H1 (cell line): Measurements from ENCODE around the gene SH2D5. TPM values are rescaled to one million over a fixed set of nuclear protein-coding genes. Genes with fewer than 3 reads are reported as not detected.

ENCODE experiments used
- CTCF ChIA-PET: fragments of 300-600 bp; sonication (Branson Sonifier 250); formaldehyde crosslinking; loops from one replicate; lab custom pipeline; 2021; ENCODE audit not compliant: partially characterized antibody; lab: Charles Lee
- POLR2A ChIA-PET: fragments of 300-600 bp; sonication (Branson Sonifier 250); formaldehyde crosslinking; loops from one replicate; lab custom pipeline; 2021; ENCODE audit warnings: inconsistent platforms; ENCODE audit not compliant: partially characterized antibody; lab: Charles Lee
- DNase-seq, 2 experiments: peaks; one replicate each; pipeline versions ENCODE4 v3.0.0 to v3.0.0-alpha.2; 2010 to 2022; ENCODE audit warnings: low spot score in 2 of 2, low read depth in 1 of 2, mixed read lengths in 1 of 2
- FAIRE-seq: peaks from 2 replicates; lab custom pipeline; 2011; peaks lifted over from hg19 to GRCh38; lab: Jason Lieb, UNC
- H2AFZ ChIP-seq: 2 replicates; pipeline ENCODE4 v1.8.1; 2012; ENCODE audit warnings: low read length, inconsistent platforms
- H2AK5ac ChIP-seq: 2 replicates; pipeline ENCODE4 v1.6.1; 2013; ENCODE audit warnings: low read depth, low read length
- H2BK120ac ChIP-seq: replicated peaks from 2 replicates; pipeline ENCODE3; 2013; ENCODE audit warnings: low read depth, low read length, inconsistent platforms
- H2BK12ac ChIP-seq: 2 replicates; pipeline ENCODE4 v1.6.1; 2013; ENCODE audit warnings: low read depth, low read length
- H2BK15ac ChIP-seq: 2 replicates; pipeline ENCODE4 v1.6.1; 2013; ENCODE audit warnings: low read length
- H2BK20ac ChIP-seq: 2 replicates; pipeline ENCODE4 v1.6.1; 2013; ENCODE audit warnings: low read length
- H2BK5ac ChIP-seq: 2 replicates; pipeline ENCODE4 v1.6.1; 2013; ENCODE audit warnings: low read depth, low read length
- H3K14ac ChIP-seq: 2 replicates; pipeline ENCODE4 v1.6.1; 2013; ENCODE audit warnings: inconsistent platforms; ENCODE audit not compliant: insufficient read length
- H3K18ac ChIP-seq: 2 replicates; pipeline ENCODE4 v1.6.1; 2013; ENCODE audit warnings: low read length; ENCODE audit errors: extremely low read depth
- H3K23ac ChIP-seq: 2 replicates; pipeline ENCODE4 v1.6.1; 2013; ENCODE audit warnings: inconsistent platforms; ENCODE audit not compliant: insufficient read length
- H3K23me2 ChIP-seq: 2 replicates; pipeline ENCODE4 v1.6.1; 2013; ENCODE audit warnings: low read depth, low read length
- H3K27ac ChIP-seq: 2 replicates; pipeline ENCODE4 v1.6.1; 2011; ENCODE audit warnings: low read depth, low read length, inconsistent platforms
- H3K27me3 ChIP-seq, 4 experiments: replicated peaks in 1 of 4; 1 replicate in 1 of 4; 2 replicates in 3 of 4; pipeline versions ENCODE4 v1.6.1 to v1.8.1; 2011 to 2013; ENCODE audit warnings: low read length in 3 of 4, mild to moderate bottlenecking in 3 of 4, inconsistent platforms in 2 of 4, mixed read lengths in 2 of 4, moderate library complexity in 1 of 4; ENCODE audit not compliant: control insufficient read depth in 3 of 4, insufficient read depth in 3 of 4; ENCODE audit errors: extremely low read depth in 1 of 4
- H3K36me3 ChIP-seq, 4 experiments: 2 replicates each; pipeline versions ENCODE4 v1.6.1 to v1.8.1; 2011 to 2013; ENCODE audit warnings: mild to moderate bottlenecking in 4 of 4, low read length in 3 of 4, moderate library complexity in 2 of 4, control low read depth in 1 of 4, inconsistent platforms in 1 of 4; ENCODE audit not compliant: insufficient read depth in 4 of 4, control insufficient read depth in 2 of 4
- H3K4ac ChIP-seq: replicated peaks from 2 replicates; pipeline ENCODE3; 2013; ENCODE audit warnings: low read length, low read depth, mixed read lengths, inconsistent platforms; ENCODE audit not compliant: insufficient read length
- H3K4me1 ChIP-seq, 4 experiments: replicated peaks in 1 of 4; 1 replicate in 1 of 4; 2 replicates in 3 of 4; pipeline versions ENCODE4 v1.6.1 to v1.8.1; 2011 to 2013; ENCODE audit warnings: low read length in 3 of 4, inconsistent platforms in 2 of 4, mixed read lengths in 1 of 4; ENCODE audit not compliant: insufficient read depth in 4 of 4, control insufficient read depth in 3 of 4
- H3K4me2 ChIP-seq, 2 experiments: 2 replicates each; pipeline versions ENCODE4 v1.6.1 to v1.8.1; 2011 to 2013; ENCODE audit warnings: low read depth in 2 of 2, low read length in 2 of 2, control low read depth in 1 of 2, inconsistent platforms in 1 of 2, mild to moderate bottlenecking in 1 of 2; ENCODE audit not compliant: insufficient read depth in 1 of 2
- H3K4me3 ChIP-seq, 4 experiments: fragments of 200-600, 300-600 bp in 1 of 4; sonication (generic), shearing (Covaris generic), sonication (Bioruptor Twin) in 1 of 4; 2 replicates each; pipeline versions ENCODE4 v1.5.1 to v1.8.1; 2011 to 2016; ENCODE audit warnings: low read length in 4 of 4, low read depth in 3 of 4, control low read depth in 2 of 4, inconsistent platforms in 2 of 4, mild to moderate bottlenecking in 2 of 4, mixed read lengths in 1 of 4, moderate library complexity in 1 of 4; ENCODE audit not compliant: insufficient read depth in 2 of 4; ENCODE audit errors: extremely low read depth in 1 of 4
- H3K56ac ChIP-seq: replicated peaks from 2 replicates; pipeline ENCODE3; 2013; ENCODE audit warnings: low read depth, mild to moderate bottlenecking, mixed read lengths, low read length, inconsistent platforms; ENCODE audit not compliant: insufficient read length
- H3K79me1 ChIP-seq: 2 replicates; pipeline ENCODE4 v1.6.1; 2013; ENCODE audit warnings: low read depth, low read length, control low read depth
- H3K79me2 ChIP-seq, 2 experiments: 2 replicates each; pipeline versions ENCODE4 v1.6.1 to v1.8.1; 2012 to 2013; ENCODE audit warnings: low read length in 2 of 2, mild to moderate bottlenecking in 2 of 2, inconsistent platforms in 1 of 2; ENCODE audit not compliant: insufficient read depth in 2 of 2, control insufficient read depth in 1 of 2
- H3K9ac ChIP-seq, 4 experiments: replicated peaks in 1 of 4; 1 replicate in 1 of 4; 2 replicates in 3 of 4; pipeline versions ENCODE4 v1.6.1 to v1.8.1; 2011 to 2013; ENCODE audit warnings: low read depth in 3 of 4, low read length in 3 of 4, control low read depth in 2 of 4, mild to moderate bottlenecking in 2 of 4, moderate library complexity in 2 of 4, inconsistent platforms in 1 of 4; ENCODE audit errors: extremely low read depth in 1 of 4
- H3K9me3 ChIP-seq, 2 experiments: 2 replicates each; pipeline versions ENCODE4 v1.6.1 to v1.8.1; 2012 to 2013; ENCODE audit warnings: mild to moderate bottlenecking in 2 of 2, moderate library complexity in 2 of 2, control low read depth in 1 of 2, inconsistent platforms in 1 of 2, low read depth in 1 of 2, low read length in 1 of 2, mixed read lengths in 1 of 2; ENCODE audit not compliant: insufficient read depth in 2 of 2
- H4K20me1 ChIP-seq, 2 experiments: replicated peaks in 1 of 2; 2 replicates each; pipeline versions ENCODE3 to v1.8.1; 2011 to 2013; ENCODE audit warnings: inconsistent platforms in 2 of 2, low read length in 2 of 2, mild to moderate bottlenecking in 1 of 2; ENCODE audit not compliant: insufficient read depth in 2 of 2, control insufficient read depth in 1 of 2
- H4K5ac ChIP-seq: 2 replicates; pipeline ENCODE4 v1.6.1; 2013; ENCODE audit warnings: low read length, low read depth, mixed read lengths, inconsistent platforms; ENCODE audit not compliant: insufficient read length
- H4K8ac ChIP-seq: 2 replicates; pipeline ENCODE4 v1.8.0; 2013; ENCODE audit warnings: mild to moderate bottlenecking, moderate library complexity, low read length, inconsistent platforms; ENCODE audit not compliant: insufficient read depth; ENCODE audit errors: extremely low read depth
- H4K91ac ChIP-seq: replicated peaks from 2 replicates; pipeline ENCODE3; 2013; ENCODE audit warnings: low read length, mixed read lengths, inconsistent platforms; ENCODE audit not compliant: insufficient read length
- BACH1 ChIP-seq: IDR thresholded peaks from 2 replicates; pipeline ENCODE4 v1.6.1; 2012; ENCODE audit warnings: low read length, improper control_type of control experiment
- EP300 ChIP-seq, 2 experiments: IDR thresholded peaks; 1 replicate in 1 of 2; 2 replicates in 1 of 2; pipeline ENCODE4 v1.6.1; 2011 to 2012; ENCODE audit warnings: low read depth in 2 of 2, low read length in 2 of 2, mild to moderate bottlenecking in 2 of 2, borderline replicate concordance in 1 of 2, inconsistent platforms in 1 of 2, moderate library complexity in 1 of 2
- RBBP5 ChIP-seq: IDR thresholded peaks from 2 replicates; pipeline ENCODE4 v1.7.1; 2012; ENCODE audit warnings: low read depth, mild to moderate bottlenecking, inconsistent platforms, low read length, moderate library complexity, borderline replicate concordance
- SP2 ChIP-seq: IDR thresholded peaks from 2 replicates; pipeline ENCODE4 v1.6.1; 2012; ENCODE audit warnings: mild to moderate bottlenecking, low read length, inconsistent platforms
- WGBS, 2 experiments: shearing (Covaris generic) in 1 of 2; methylation state at CpG; one replicate each; pipeline versions ENCODE4 v1.1.6 to v1.1.7; 2013 to 2015; ENCODE audit warnings: low lambda C conversion rate in 2 of 2, mixed read lengths in 2 of 2, inconsistent platforms in 1 of 2, low coverage in 1 of 2, missing lambda C conversion rate in 1 of 2; ENCODE audit not compliant: insufficient replicate concordance in 2 of 2, insufficient coverage in 1 of 2, insufficient read length in 1 of 2; ENCODE audit errors: extremely low coverage in 1 of 2, missing lambda C conversion rate in 1 of 2; 5-methylcytosine and 5-hydroxymethylcytosine counted together
- polyA plus RNA-seq, 7 experiments: library from polyadenylated mRNA; depleted of rRNA in 3 of 7; stranded (reverse) in 5 of 7; unstranded in 2 of 7; fragments of >200 nt in 5 of 7; fragments of 200-250 nt in 2 of 7; gene quantifications; 1 replicate in 5 of 7; 2 replicates in 1 of 7; 4 replicates in 1 of 7; pipeline versions ENCODE4 v1.2.1 to v1.2.3, GENCODE V29; 2011 to 2013; ENCODE audit warnings: missing spikeins in 2 of 7, mixed read lengths in 2 of 7
- total RNA-seq: library from RNA; stranded (reverse); fragmentation: NEBNext Ultra II Directional; extraction: Animal tissue kit (Norgen Biotek cat#: 25700); gene quantifications from 2 replicates; pipeline ENCODE4 v1.2.1, GENCODE V29; 2021

Gene SH2D5
- total and polyA plus RNA-seq, 2 of the 8 experiments (the other 6 are each of a cell fraction or from before 2014, with no cell fraction given), result 13.2 to 18.4 TPM

DNA sequence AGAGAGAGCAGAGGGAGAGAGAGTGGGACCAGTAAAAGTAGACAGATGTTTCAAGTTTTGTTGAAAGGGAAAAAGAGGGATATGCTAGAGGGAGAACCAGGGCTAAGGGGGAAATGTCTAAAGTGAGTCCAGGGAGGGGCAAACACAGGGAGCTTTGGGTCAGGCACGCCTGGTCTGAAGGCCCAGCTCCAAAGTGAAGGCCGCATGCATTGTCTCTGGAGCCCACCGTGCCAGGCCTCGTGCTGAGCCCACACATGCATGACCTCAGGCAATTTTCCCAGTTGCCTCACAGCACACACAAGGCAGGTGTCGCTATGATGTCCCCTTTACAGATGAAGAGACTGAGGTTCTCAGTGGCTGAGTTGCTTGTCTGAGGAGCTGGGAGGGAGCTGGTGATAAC lies 30.7 kb downstream of the SH2D5 start:
- Histone ChIP-seq H3K27ac (no peak overlapping the region), H3K18ac (no peak overlapping the region), H3K4me3 (no peak overlapping the region), H2BK5ac (no peak overlapping the region), H2AK5ac (no peak overlapping the region), H3K23ac (no peak overlapping the region), H3K9ac (no peak overlapping the region), H4K8ac (no peak overlapping the region), H3K79me1 (no peaks in the 10 kb centered on the region), H3K14ac (no peak overlapping the region), H2BK12ac (no peak overlapping the region), H3K79me2 (no peaks in the 10 kb centered on the region), H2AFZ (no peak overlapping the region), H2BK20ac (no peak overlapping the region), H3K27me3 (no peaks in the 10 kb centered on the region), H3K9me3 (no peaks in the 10 kb centered on the region), H3K4ac (no peak overlapping the region), H4K5ac (no peak overlapping the region), H2BK15ac (no peak overlapping the region), H3K4me2 (no peak overlapping the region), H3K23me2 (peaks cover 10% of the 10 kb centered on the region; the same call in 1 of the 2 replicates), H4K20me1 (peaks cover 0 to 14% of the 10 kb centered on the region in 2 experiments), H2BK120ac (no peak overlapping the region), H3K56ac (no peak overlapping the region), H4K91ac (no peak overlapping the region), H3K36me3 (no peaks in the 10 kb centered on the region; a peak in 2 of 8 replicates), H3K4me1 (peaks cover 0 to 6% (median 2%) of the 10 kb centered on the region in 4 experiments; a peak in 3 of 7 replicates)
- DNase-seq (no peak), FAIRE-seq (no peak)
- ChIA-PET CTCF (interaction anchor here (0.7 to 1.7 kb wide), 4 partner anchors 11 to 32 kb away, joined by 3 to 6 read pairs (median 4); no protein-coding TSS in a partner anchor), POLR2A (interaction anchor here (0.9 kb wide), 1 partner anchor 482 kb away, joined by 3 read pairs; no protein-coding TSS in a partner anchor)
- WGBS, 2 experiments, result 90% methylated on average over 5 of the region's 5 CpGs; no CpG with 5 or more reads in 1 of the 2 experiments
- TF ChIP-seq BACH1 (no peak), RBBP5 (no peak), EP300 (IDR thresholded peaks at IDR 0.05; ENCODE audit: borderline replicate concordance in 1 of 2, low read depth in 2 of 2, low read length in 2 of 2) (no peak), SP2 (no peak)
